HG02852 (cell line): ENCODE data around the gene ARMC9.

ENCODE experiments used
- ATAC-seq: cut with Tn5 transposase; IDR thresholded peaks from one replicate; pipeline ENCODE4 v1.9.1; 2021; ENCODE audit warnings: mild to moderate bottlenecking, moderate library complexity; ENCODE audit not compliant: unreplicated experiment

The ARMC9 gene

DNA sequence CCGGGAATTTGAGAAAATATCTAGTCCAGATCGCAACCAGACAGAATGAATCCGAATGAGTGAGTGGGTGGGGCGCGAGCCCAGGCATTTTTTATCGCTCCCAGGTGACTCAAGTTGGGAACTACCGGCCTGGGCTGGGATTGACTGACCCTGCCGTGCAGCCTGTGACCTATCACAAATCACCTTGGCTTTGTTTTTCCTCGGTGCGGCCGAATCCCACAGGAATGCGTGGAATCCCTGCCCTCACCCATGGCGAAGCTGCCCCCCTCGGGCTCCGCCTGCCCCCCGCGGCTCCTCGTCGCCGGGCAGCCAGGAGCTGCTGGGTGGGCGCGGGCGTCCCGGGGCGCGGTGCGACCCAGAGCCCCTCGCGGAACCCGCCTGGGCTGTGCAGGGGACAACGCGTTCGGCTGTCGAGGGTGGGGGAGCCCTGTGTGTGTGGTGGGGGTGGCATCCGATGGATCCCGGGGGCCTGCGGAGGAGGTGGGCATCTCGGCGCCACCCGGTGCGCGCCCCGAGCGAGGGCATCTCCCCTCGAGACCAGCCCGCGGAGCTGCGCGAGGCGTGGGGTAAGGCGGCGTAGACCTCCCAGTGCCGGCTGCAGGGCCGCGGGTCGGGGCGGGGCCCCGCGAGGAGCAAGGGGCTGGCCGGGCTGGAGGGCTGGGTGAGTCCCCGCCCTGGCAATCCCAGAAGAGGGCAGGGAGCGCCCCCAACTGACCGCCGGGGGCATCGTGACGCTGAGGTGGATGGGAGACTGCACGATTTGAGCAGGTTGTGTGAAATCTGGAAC is 213.6 kb downstream of the ARMC9 start:
- peak; percentile 96 for ATAC-seq

DNA sequence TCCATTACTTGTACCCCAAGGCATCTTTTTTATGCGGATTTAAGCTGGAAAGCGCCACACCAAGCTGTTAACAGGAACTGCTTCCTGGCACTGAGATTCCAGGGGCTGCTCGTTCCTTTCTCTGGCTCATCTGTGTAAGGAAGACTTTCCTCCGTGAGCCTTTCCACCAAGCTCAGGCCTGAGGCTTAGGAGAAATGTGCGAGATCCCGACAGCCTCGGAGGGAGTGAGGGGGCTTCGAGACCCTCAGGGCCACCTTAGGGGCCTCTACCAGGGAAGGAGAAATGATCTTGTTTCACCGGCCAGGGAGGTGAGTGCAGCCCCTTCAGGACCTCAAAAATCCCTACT is 214.2 kb downstream of the ARMC9 start:
- ATAC-seq = no peak

GRCh38 chr2:231413456-231413855 is 215.0 kb downstream of the ARMC9 start:
- no peak for ATAC-seq

DNA sequence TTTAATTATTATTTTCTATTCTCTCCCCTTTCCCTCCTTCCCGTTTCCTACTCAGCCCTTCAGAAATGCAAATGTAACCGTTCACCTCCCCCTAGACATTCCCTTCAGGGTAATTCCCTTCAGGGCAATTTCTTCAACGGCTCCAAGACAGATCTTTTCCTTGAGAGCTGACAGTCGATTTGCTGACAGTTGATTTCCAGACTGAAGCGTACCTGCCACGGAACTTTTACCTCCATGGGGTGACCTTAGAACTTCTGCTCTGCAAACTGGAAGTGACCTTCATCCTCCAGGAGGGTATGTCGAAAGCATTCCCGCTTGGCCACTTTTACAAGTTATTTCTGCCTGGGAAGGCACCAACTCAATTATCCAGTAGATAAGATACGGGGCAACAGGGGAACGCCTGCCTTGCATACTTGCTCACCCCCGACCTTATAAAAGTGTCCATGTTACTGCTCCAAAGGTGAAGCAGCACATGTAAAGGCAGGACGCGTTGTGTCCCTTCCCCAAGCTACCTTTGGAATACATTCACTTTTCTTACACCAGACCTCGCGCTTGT is 215.6 kb downstream of the ARMC9 start:
- ATAC-seq = no peak

DNA sequence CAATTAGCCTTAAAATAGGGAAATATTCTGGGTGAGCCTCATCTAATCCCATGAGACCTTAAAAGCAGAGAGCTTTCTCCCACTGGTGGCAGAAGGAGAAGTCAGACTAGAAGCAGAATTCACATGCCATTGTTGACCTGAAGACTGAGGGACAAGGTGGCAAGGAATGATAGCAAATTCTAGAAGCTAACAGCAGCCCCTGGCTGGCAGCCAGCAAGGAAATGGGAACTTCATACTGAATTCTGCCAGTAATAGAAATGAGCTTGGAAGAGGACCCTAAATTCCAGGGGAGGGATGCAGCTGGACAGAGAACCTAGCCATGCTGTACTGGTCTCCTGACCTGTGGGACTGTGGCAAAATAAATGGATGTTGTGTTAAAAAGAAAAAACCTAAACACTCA is 216.6 kb downstream of the ARMC9 start:
- no peak for ATAC-seq

GRCh38 chr2:231418820-231419640 is 220.6 kb downstream of the ARMC9 start:
- ATAC-seq = no peak

- no peak for ATAC-seq
Measured at GRCh38 chr2:231421051-231421580, 222.7 kb downstream of the ARMC9 start.

DNA sequence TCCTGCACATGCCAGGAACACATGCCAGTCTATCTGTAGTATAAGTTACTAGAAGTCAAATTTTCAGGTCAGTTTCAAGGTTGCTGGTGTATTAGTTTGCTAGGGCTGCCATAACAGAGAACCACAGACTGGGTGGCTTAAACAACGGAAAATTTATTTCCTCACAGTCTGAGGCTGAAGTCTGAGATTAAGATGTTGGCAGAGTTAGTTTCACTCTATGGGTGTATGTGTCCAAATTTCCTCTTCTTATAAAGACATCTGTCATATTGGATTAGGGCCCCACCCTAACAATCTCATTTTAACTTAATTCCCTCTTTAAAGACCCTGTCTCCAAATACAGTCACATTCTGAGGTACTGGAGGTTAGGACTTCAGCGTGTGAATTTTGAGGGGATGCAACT is 223.6 kb downstream of the ARMC9 start:
- ATAC-seq = no peak

- ATAC-seq = no peak
Measured at GRCh38 chr2:231423176-231423575, 224.7 kb downstream of the ARMC9 start.
